GM21381 (cell line): ENCODE measurements around the gene CDH23.

Experiments used
- ATAC-seq: cut with Tn5 transposase; IDR thresholded peaks from one replicate; pipeline ENCODE4 v1.9.1; 2021; ENCODE audit warnings: mild to moderate bottlenecking, moderate library complexity; ENCODE audit not compliant: unreplicated experiment

Gene CDH23

GRCh38 chr10:71391701-71392100 is 5.0 kb upstream of the CDH23 start:
- ATAC-seq = no peak

DNA sequence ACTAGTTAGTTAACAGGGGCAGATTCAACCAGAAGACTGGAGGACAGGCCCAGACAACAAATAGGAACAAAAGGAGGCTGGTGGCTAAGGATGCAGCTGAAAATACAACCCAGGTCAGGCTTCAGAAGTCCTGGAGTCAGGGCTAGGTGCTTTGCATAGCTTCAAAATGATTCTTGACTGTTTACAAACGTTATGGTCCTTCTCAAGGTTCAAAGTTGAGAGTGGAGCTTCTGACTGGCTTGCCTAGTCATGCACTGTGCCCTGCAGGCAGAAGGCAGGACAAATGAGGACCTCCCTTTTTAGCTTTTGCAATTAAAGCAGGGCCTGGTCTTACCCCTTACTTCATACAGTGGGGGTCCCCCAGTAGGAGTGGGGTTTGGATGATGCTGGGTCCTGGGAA is 4.4 kb upstream of the CDH23 start:
- ATAC-seq = no peak

GRCh38 chr10:71392791-71393781 is 3.6 kb upstream of the CDH23 start:
- ATAC-seq = no peak

GRCh38 chr10:71393841-71394475 is 2.8 kb upstream of the CDH23 start:
- ATAC-seq = no peak

DNA sequence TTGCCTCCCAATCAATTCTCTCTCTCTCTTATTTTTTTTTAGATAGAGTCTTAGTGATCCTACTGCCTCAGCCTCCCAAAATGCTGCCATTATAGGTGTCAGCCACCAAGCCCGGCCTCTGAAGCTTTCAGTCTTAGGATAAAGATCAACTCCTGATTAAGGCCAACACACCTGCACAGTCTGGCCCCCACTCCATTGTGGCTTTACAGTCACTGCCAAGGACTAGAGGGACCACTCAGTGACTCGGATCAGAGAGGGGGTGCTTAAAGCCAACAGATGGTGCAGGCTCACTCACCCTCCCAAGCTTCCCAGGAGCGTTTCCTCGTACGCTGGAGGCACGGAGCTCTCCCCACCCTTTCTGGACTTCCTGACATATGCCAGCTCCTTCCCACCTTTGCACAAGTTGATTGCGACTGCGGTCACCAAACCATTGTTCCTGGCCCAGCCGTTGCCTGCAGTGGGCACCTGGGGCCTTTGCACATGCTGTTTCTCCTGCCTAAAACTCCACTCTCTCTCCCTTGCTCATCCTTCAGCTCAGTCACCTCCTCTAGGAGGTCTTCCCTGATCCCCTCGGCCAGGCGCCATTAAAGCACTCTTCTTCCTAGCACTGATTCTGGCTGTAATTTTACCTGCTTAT is 1.7 kb upstream of the CDH23 start:
- ATAC-seq = no peak

- no peak for ATAC-seq
These were observed 1.1 kb upstream of the CDH23 start for GRCh38 chr10:71395621-71396020.

- no peak for ATAC-seq
These were observed 523 bp upstream of the CDH23 start for GRCh38 chr10:71396084-71396710.

DNA sequence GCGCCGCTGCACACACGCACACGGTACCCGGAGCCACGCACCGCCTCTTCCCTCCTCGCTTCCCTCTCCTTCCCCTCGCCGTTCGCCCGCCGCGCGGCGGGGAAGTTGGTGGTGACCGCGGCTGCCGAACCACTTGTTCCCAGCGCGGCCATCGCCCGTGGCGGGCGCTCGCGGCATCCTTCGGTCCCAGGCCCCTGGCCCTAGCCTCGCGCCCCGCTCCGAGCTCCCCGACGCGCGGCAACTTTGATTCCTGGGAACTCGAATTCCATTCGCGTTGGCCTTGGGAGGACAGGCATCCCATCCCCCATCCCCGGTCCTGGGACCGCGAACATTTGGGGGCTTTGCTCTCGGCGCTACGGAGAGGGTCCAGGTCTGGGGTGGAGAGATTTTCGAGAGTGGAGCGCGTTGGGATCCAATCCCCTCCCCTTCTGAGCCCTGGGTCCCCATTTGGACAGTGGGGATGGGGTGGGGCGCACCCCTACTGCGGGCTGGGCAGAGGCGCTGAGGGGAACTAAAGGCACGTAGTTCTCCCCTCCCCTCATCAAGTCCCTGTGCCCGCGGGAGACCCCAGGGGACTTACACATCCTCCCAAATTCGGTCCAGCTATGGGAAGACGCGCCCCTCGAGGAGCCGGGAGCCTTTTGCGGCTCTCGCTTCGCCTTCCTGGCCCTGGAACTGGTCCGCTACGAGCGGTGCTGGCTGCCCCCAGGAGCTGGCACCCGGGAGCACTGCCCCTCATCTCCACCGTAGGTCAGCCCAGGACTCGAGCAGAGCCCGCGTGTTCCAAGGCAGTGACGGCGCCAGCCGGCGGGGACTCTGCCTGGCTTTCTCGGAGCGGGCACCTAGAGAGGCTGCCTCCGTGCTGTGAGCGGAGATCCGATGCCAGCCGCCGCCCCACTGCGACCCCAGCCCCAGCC is 834 bp downstream of the CDH23 start:
- no peak for ATAC-seq

GRCh38 chr10:71398976-71399375 is 2.3 kb downstream of the CDH23 start:
- ATAC-seq = no peak

DNA sequence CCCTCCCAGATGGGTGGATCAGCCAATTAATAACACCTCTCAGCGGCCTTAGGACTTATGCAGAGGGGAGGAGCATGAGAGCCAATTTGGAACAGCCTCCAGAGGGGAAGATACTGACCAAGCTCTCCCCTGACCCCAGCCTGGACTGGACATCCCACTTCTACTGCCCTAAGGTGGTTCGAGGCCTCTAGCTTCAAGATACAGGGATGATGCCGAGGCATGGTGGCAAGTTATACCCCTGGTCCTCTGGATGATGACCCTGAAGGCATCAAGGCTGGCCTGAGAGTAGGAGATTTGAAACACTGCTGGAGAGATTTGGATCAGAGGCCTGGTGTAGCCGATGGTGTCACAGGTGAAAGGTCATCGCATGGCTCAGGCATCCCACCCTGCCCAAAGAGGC is 3.2 kb downstream of the CDH23 start:
- ATAC-seq = no peak

DNA sequence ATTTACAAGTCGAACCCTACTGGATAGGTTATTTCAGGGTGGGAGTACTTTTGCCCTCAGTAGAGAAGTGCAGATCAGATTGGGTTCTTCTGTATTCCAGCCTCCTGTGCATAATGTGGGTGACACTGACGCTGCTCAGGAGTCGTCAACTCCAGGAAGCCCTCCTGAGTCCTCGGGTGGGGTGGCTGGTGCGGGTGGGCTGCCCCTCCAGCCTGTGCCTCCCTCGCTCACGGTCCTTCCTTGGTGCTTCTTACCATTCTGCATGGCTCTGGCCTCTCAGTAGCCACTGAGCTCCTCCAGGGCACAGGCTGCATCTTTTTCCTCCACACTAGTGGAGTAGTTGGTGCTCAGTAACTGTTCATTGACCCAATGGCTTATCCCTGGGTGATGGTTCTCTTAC is 4.3 kb downstream of the CDH23 start:
- no peak for ATAC-seq

DNA sequence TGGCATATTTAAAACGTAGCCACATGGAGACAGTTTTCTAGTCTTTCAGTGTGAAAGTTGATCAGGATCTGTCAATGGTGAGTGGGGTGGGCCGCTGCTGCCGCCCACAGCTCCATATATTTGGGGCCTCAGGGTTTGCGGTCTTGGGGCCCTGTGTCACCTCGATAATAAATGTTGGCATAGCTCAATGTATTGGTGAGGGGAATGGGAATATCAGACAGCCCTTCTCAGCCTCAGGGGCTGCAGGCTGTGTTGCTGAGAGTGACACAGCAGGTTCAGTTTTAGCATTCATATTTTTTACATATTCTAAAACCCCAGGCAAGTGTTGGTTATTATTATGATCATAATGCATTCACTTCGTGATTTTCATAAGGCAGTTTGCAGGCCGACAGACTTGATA is 5.3 kb downstream of the CDH23 start:
- ATAC-seq = no peak

DNA sequence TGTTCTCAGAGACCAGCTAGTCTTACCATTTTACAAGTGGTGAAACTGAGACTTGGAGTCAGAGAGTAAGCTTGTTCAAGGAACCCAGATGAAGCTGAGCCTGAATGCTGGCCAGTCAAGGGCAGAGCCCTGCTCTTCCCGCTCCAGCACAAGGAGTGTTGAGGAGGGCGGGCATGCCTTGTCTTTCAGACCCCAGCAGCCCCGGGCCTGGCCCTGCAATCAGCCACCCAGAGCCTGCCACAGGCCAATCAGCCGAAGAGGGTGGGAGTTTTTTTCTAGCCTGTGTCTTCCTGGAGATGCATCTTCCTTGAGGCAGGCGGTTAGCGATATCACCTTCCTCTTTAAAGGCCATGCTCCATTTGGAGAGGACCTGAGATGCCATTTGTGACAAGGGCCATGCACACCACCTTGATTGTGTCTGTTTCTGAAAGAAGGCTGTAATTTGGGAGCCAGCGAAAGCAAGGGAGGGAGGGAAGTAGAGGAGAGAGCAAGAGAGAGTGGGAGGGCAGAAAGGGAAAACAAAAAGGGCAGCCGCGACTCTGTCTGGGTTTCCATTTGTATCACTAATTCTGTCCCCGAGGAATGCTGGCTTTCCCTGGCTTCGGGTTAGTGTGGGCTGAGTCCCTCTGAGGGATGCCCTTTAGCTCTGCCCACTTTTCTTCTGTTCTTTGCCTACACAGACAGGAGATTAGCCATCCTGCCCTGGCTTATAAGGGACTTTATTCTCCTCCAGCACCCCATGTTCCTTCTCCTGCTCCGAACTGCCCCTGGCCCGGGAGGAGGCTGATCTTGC is 8.0 kb downstream of the CDH23 start:
- ATAC-seq = no peak

GRCh38 chr10:71406878-71407277 is 10.2 kb downstream of the CDH23 start:
- no peak for ATAC-seq

DNA sequence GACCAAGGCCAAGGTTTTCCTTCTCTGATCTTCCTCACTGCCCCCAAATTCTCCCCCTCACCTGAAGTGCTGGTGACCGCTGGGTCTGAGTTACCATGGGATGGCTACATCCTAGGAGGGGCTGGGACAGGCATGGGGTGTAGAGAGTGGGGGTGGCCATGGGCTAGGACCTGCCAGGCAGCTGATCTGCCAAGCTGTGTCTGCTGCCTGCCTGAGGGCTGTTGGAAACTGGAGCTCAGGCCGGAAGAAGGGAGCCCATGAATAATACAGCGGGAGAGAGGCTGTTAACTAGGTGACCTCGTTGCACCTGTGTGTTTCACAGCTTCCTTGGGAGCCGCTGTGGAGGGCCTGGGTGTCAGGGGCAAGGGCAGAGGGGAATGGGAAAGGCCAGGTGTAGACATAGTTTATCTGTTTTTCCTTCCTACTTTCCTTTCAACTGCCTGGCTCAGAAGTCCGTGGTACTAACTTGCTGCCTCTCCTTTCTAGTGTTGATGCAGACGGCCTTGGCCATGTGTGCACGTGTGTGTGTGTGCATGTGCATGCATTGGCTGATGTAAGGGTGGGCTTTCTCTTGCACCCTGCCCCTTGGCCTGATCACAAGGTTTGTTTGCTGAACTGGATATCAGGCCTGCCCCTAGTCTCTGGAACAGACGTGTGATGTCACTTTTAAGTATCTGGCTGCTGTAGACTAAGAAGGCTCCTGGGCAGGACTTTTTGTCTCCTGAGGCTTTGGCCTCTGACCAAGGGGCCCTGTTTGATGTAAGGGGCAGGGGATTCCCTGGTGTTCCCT is 11.9 kb downstream of the CDH23 start:
- no peak for ATAC-seq

- ATAC-seq = no peak
These were observed 12.9 kb downstream of the CDH23 start for GRCh38 chr10:71409516-71410104.

DNA sequence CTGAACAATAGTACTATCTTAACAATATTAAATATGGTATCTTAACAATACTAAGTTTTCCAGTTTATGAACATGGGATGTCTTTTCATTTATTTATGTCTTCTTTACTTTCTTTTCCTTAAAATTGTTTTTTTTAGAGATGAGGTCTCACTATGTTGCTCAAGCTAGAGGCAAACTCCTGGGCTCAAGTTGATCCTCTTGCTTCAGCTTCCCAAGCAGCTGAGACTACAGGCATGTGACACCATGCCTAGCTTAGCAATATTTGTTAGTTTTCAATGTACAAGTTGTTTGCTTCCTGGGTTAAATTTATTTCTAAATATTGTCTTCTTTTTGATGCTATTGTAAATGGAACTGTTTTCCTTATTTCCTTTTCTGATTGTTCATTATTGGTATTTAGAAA is 16.9 kb downstream of the CDH23 start:
- ATAC-seq = no peak

GRCh38 chr10:71414359-71414758 is 17.6 kb downstream of the CDH23 start:
- no peak for ATAC-seq
